Measurements from ENCODE around the gene GALM.
"Not testable (repeated sequence)": the region's sequence is repeated elsewhere in the genome, so short reads cannot be mapped to it uniquely, and the experiment has no call there.

The GALM gene

GRCh38 chr2:38743672-38744398, 77.9 kb downstream of the GALM start:
- no peak for ATAC-seq

GRCh38 chr2:38744399-38744780, 78.5 kb downstream of the GALM start:
- ATAC-seq: peak; percentile 25 to 36

- no peak for ATAC-seq
Measured at GRCh38 chr2:38745267-38745666, 79.4 kb downstream of the GALM start.

GRCh38 chr2:38747007-38747424, 81.1 kb downstream of the GALM start:
- no peak for ATAC-seq

GRCh38 chr2:38747819-38748218, 81.9 kb downstream of the GALM start:
- no peak for ATAC-seq

GRCh38 chr2:38748391-38748790, 82.5 kb downstream of the GALM start:
- no peak for ATAC-seq

GRCh38 chr2:38748943-38749804, 83.3 kb downstream of the GALM start:
- ATAC-seq: peak; percentile 20 to 24

- ATAC-seq: peak; percentile 27 to 28
Measured at GRCh38 chr2:38750011-38750890, 84.3 kb downstream of the GALM start.

- ATAC-seq: peak; percentile 76 to 77
Measured at GRCh38 chr2:38750891-38751595, 85.1 kb downstream of the GALM start, which contains the start of gene SRSF7. Gene SRSF7, minus strand, starts transcription at chr2:38751361. Its CDS starts 105 bp downstream, at chr2:38751256.

GRCh38 chr2:38751596-38752410, 85.9 kb downstream of the GALM start:
- peak; percentile 6 to 8 for ATAC-seq

- no peak for ATAC-seq
Measured at GRCh38 chr2:38754049-38754448, 88.1 kb downstream of the GALM start.

- ATAC-seq: no peak
Measured at GRCh38 chr2:38754506-38754905, 88.6 kb downstream of the GALM start.

- ATAC-seq: not testable (repeated sequence)
Measured at GRCh38 chr2:38755891-38756290, 90.0 kb downstream of the GALM start.

GRCh38 chr2:38763228-38763627, 97.3 kb downstream of the GALM start:
- ATAC-seq: peak in 1 of 2 donors; percentile 58

GRCh38 chr2:38763728-38764127, 97.8 kb downstream of the GALM start:
- ATAC-seq: no peak

- ATAC-seq: no peak
Measured at GRCh38 chr2:38765149-38765548, 99.2 kb downstream of the GALM start.

GRCh38 chr2:38765551-38765950, 99.6 kb downstream of the GALM start:
- no peak for ATAC-seq

GRCh38 chr2:38771632-38772031, 105.7 kb downstream of the GALM start:
- ATAC-seq: no peak

- no peak for ATAC-seq
Measured at GRCh38 chr2:38775097-38775920, 109.4 kb downstream of the GALM start.

GRCh38 chr2:38775921-38776225, 110.0 kb downstream of the GALM start:
- ATAC-seq: no peak

- ATAC-seq: no peak
Measured at GRCh38 chr2:38776531-38776930, 110.6 kb downstream of the GALM start.
